AG04450 (cell line): ENCODE data around the gene WT1. TPM values are rescaled to one million over a fixed set of nuclear protein-coding genes. Genes with fewer than 3 reads are reported as not detected.

ENCODE experiments used
- CTCF ChIA-PET: fragments of 300-600, 350-600 bp; formaldehyde crosslinking; extraction: SDS; loops from one replicate; lab custom pipeline; 2022; ENCODE audit warnings: antibody characterized with exemption, inconsistent platforms; lab: Charles Lee
- POLR2A ChIA-PET: fragments of 350-600 bp; formaldehyde crosslinking; extraction: SDS; loops from one replicate; lab custom pipeline; 2021; ENCODE audit warnings: antibody characterized with exemption, inconsistent platforms; lab: Yijun Ruan, JAX
- DNase-seq: peaks from one replicate; pipeline ENCODE4 v3.0.0-alpha.2; 2011; ENCODE audit warnings: low read depth, low spot score
- H3K27ac ChIP-seq: one replicate; pipeline ENCODE4 v1.5.1; 2012; ENCODE audit warnings: low read depth, low read length, control low read depth
- H3K27me3 ChIP-seq: one replicate; pipeline ENCODE4 v1.6.0; 2012; ENCODE audit warnings: low read length; ENCODE audit not compliant: control insufficient read depth, insufficient read depth
- H3K4me3 ChIP-seq: 2 replicates; pipeline ENCODE4 v1.5.1; 2011; ENCODE audit warnings: mild to moderate bottlenecking, low read depth, low read length, control low read depth
- H3K9me3 ChIP-seq: 2 replicates; pipeline ENCODE4 v1.5.1; 2012; ENCODE audit warnings: low read length; ENCODE audit not compliant: control insufficient read depth, insufficient read depth
- polyA plus RNA-seq: library from polyadenylated mRNA; depleted of rRNA; stranded (reverse); fragments of >200 nt; gene quantifications from 2 replicates; pipeline ENCODE4 v1.2.3, GENCODE V29; 2011
- TF ChIP-seq, protein P1 (sequence below): IDR thresholded peaks from 2 replicates; pipeline ENCODE4 v1.5.1; 2011; ENCODE audit warnings: low read depth, low read length, control low read depth, inconsistent platforms

Gene WT1
- polyA plus RNA-seq, 1 experiment, result not detected

DNA sequence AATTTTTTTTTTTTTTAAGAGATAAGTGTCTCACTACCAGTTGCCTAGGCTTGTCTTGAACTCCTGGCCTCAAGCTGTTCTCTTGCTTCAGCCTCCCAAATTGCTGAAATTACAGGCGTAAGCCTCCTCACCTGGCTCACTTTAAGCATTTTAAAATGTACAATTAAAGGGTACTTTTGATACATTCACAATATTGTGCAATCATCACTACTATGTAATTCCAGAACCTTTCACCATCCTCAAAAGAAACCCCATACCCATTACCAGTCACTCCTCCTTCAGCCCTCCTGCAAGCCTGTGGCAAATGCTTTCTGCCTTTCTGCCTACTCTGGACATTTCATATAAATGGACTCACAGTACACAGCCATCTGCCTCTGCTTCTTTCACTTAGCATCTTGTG lies 34.5 kb upstream of the WT1 start:
- DNase-seq, result no peak
- CTCF ChIA-PET, result no interaction called here
- TF ChIP-seq, protein P1, sequence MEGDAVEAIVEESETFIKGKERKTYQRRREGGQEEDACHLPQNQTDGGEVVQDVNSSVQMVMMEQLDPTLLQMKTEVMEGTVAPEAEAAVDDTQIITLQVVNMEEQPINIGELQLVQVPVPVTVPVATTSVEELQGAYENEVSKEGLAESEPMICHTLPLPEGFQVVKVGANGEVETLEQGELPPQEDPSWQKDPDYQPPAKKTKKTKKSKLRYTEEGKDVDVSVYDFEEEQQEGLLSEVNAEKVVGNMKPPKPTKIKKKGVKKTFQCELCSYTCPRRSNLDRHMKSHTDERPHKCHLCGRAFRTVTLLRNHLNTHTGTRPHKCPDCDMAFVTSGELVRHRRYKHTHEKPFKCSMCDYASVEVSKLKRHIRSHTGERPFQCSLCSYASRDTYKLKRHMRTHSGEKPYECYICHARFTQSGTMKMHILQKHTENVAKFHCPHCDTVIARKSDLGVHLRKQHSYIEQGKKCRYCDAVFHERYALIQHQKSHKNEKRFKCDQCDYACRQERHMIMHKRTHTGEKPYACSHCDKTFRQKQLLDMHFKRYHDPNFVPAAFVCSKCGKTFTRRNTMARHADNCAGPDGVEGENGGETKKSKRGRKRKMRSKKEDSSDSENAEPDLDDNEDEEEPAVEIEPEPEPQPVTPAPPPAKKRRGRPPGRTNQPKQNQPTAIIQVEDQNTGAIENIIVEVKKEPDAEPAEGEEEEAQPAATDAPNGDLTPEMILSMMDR, result no peak
- Histone ChIP-seq H3K9me3 (no peaks in the 10 kb centered on the region), H3K4me3 (no peak overlapping the region), H3K27me3 (no peaks in the 10 kb centered on the region), H3K27ac (no peak overlapping the region)
- POLR2A ChIA-PET, result no interaction called here

DNA sequence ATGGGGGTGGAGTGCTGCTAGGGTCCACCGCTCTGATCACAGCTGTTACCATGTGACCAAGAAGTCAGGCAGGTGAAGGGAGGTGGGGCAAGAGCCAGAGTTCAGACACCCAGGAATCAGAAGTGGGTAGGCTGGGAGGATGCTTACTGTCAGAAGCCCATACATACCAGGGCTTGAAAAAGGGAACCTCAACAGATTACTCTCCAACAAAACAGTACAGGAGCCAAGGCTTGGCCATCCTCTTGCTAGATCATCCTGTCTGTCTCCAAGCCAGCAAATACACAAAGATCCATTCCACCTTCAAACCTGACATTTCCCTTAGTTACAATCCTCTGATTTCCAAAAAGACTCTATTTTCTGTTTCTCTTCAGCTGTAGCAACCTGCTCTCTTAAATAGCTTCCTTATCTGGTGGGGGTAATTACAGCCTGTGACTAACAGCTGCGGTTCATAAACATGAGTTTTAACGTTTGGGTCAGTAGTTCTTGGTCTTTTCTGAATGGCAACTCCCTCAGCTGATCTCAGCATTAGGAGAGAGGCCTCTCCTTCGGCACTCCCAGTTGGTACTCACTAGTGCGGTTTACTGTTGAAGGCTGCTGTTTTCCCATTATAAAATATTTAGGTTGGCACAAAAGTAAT lies 31.1 kb upstream of the WT1 start:
- no peaks in the 10 kb centered on the region for H3K9me3 ChIP-seq
- H3K4me3 ChIP-seq, result no peak overlapping the region
- TF ChIP-seq, protein P1, result no peak
- POLR2A ChIA-PET, result no interaction called here
- CTCF ChIA-PET, result no interaction called here
- DNase-seq, result no peak
- H3K27me3 ChIP-seq, result no peaks in the 10 kb centered on the region
- no peak overlapping the region for H3K27ac ChIP-seq

- Histone ChIP-seq H3K27me3 (no peaks in the 10 kb centered on the region), H3K9me3 (no peaks in the 10 kb centered on the region), H3K27ac (no peak overlapping the region), H3K4me3 (no peak overlapping the region)
- ChIA-PET CTCF (no interaction called here), POLR2A (no interaction called here)
- DNase-seq, result no peak
- TF ChIP-seq, protein P1, result no peak
Measured at GRCh38 chr11:32464078-32464477, 28.7 kb upstream of the WT1 start.

DNA sequence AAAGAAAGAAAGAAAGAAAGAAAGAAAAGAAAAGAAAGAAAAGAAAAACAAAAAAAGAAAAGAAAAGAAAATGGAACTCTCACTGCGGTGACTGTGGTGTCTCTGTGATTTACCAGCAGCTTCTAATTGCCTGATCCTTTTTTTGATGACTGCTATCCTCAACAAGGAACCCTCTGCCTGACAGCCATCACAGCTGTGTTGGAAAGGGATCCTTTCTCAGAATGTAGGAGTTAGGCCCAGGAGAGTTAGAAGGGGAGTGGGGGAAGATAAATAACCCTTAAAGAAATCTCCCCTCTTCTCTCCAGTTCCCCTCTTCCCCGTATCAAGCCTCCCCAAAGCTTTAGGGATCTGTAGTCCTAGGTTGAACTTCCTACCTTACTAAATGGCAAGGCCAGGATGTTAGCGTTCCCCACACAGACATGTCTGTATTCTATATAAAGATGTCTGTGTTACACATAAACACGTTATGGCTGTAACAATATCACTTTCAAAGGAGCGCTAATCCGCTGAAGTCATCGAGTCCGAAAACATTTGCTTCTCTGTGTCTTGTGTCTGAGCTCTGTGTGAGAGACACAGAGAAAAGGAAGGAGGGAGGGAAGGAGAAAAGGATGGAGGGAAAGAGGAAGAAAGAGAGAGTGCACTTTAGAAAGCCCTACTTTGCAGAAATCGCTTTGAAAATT lies 26.8 kb upstream of the WT1 start:
- POLR2A ChIA-PET, result no interaction called here

GRCh38 chr11:32456864-32457263 lies 21.5 kb upstream of the WT1 start:
- Histone ChIP-seq H3K27me3 (peaks cover 3% of the 10 kb centered on the region), H3K4me3 (no peak overlapping the region), H3K27ac (no peak overlapping the region), H3K9me3 (no peaks in the 10 kb centered on the region)
- ChIA-PET POLR2A (no interaction called here), CTCF (no interaction called here)
- no peak for DNase-seq
- TF ChIP-seq, protein P1, result no peak

More for the DNA sequence above, 26.8 kb upstream of the WT1 start:
- DNase-seq, result no peak
- H3K4me3 ChIP-seq, result no peak overlapping the region
- no peaks in the 10 kb centered on the region for H3K27me3 ChIP-seq
- TF ChIP-seq, protein P1, result no peak
- CTCF ChIA-PET, result no interaction called here
- H3K27ac ChIP-seq, result no peak overlapping the region
- H3K9me3 ChIP-seq, result no peaks in the 10 kb centered on the region
